ENCODE results near the gene SMIM38.
"Not testable (repeated sequence)": the region's sequence is repeated elsewhere in the genome, so short reads cannot be mapped to it uniquely, and the experiment has no call there.

SMIM38 gene

DNA sequence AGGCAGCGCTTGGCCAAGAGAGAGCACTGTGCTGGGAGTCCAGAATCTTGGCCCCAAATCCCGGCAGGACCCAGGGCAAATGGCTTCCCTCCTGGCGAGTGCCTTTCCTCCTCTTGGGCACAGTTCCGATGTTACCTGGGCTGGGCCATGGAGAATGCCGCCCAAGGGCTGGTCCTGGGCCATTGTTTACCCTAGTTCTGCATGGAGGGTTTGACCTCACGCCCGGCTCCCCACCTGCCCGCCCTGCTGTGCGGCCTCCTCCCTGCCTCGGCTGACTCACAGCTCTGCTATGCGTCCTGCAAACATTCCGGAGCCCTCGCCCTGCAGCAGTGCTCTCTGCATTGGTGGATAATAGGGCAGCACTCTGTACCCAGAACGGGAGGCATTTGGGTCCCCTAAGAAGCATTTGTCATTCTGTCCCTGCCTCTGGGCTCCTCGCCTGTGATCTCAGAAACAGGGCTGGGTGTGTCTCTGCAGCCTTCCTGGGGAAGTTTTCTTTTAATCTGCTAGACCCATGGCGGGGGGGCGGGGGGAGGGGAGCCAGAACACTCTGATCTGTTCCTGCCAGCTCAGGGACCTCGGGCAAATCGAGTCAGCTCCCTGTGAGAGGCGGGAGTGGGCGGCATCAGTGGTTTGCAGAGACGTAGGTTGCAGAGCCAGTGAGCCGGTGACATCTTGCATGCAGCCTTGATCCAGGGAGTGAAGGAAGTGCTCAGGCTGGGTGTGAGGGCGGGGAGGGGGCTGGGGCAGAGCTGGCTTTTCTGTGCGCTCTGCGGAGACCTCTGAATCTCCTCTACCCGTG lies 32.9 kb upstream of the SMIM38 start:
- DNase-seq, result no peak

DNA sequence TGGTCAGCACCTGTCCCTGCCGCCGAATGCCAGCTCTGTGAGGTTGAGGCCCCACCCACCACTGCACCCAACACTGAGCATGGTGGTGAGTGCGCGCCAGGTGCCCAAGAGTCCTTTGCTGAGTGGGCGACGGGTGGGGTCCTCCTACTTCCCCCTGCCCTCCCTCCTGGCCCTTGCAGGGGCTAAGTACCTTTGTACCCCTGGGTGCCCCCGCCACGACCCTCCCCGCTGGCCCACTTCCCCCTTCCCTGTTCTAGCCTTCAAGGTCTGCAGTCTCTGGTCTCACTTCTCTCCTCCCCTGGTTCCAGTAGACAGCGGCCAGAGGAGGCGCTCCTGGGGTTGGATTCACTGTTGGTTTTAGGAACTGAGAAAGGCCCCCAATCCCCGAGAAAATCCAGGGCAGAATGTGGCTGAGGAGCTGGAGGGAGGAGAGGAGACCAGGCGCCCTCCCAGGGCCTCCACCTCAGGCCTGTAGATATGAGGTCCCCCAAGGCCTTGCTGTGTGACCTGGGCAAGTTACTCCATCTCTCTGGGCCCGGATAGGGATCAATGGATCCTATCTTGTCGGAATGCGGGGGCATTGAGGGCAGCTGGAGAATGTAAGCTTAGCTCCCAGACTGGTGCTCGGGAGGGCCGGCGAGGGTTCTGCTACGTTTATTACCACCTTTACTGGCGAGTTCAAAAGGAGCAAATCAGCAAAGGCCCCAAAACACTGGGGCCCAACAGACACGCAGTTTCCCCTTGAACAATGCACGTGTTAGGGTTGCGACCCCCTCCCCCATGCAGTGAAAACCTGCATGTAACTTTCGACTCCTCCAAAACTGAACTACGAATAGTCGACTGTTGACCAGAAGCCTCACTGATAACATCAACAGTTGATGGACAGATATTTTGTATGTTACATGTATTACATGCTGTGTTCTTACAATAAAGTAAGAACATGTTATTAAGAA lies 31.9 kb upstream of the SMIM38 start:
- DNase-seq, result no peak

DNA sequence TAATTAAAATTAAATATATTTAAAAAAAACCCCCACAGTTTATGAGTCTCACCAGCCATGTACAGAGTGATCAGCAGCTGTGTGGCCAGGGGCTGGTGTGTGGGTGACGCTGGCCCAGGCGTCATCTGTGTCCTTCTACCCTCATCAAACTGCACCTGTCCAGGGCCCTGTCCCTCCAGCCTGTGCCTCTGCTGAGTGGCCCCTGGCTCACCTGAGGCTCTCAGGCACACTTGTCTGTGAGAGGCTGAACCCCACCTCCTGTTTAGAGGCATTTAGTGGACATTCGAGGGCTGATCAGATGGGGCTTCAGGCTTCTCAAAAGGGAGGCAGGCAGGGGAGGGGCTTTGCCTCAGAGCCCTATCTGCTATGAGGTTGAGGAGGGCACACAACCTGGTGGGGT lies 29.9 kb upstream of the SMIM38 start:
- no peak for DNase-seq

DNA sequence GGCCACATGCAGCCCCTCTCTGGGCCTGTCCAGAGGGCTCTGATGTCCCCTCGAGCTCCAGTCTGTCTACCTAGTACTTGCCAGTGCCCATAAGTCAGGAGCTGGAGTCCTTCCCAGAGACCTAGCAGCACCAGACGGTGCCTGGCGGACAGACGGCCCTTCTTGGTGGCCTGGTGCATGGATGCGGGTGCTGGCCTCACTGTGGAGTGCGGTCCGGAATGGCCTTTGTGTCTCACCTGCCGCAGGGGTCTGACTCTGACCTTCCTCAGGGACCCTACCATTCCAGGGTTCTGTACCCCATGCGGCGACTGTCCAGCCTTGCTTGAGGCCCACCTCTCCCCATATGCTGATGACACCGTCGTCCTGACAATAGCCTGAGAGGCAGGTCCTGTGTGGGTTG lies 29.4 kb upstream of the SMIM38 start:
- no peak for DNase-seq

DNA sequence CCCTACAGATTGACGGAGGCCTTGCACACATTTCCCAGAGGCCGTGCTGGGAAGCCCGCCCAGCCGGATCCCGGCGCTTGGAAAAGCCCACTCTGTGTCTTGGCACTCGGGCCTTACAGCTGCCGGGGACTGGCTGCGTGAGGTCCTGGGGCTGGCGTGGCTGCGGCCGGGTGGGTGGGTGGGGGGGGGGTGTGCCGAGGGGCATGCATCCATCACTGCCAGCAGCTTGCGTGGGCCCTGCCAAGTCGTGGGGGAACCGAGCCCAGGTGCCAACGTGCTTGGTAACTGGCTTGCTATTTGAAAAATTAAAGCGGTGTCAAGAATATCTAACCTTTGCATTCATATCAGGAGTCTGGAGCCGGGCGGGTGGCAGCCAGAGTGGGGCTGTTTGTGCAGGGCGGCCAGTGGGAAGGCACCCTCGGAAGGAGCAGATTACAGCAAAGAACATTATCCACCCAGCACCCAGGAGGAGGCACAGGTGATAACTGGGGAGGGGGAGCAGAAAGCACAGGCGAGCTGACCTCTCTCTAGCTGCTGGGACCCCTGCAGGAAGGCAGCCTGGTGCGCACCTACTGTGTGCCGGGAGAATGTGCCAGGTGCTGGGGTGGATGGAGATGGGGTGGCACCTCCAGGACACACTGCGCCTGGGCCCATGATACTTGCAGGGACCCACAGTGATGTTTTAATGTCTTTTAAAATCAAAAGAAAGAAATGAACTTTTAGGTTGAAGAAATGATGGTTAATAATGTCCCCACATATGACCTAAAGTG lies 28.5 kb upstream of the SMIM38 start:
- no peak for DNase-seq

DNA sequence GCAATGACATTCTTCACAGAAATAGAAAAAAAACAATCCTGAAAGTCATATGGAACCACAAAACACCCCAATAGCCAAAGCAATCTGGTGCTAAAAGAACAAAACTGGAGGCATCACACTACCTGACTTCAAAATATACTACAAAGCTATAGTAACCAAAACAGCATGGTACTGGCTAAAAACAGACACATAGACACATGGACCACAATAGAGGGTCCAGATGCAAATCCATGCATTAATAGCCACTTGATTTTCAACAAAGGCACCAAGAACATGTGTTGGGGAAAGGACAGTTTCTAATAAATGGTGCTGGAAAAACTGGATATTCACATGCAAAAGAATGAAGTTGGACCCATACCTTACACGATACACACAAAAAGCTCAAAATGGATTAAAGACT lies 27.9 kb upstream of the SMIM38 start:
- no peak for DNase-seq

DNA sequence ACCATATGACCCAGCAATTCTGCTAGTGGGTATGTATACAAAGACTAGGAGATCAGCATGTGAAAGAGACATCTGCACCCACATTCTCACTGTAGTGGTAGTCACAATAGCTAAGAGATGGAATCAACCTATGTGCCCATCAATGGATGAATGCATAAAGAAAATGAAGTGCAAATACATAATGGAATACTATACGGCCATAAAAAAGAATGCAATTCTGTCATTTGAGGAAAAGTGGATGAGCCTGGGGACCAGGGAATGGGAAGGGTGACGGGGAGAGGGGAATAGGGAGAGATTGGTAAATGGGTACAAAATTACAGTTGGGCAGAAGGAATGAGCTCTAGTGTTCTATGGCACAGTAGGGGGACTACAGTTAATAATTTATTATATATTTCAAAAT lies 26.7 kb upstream of the SMIM38 start:
- no peak for DNase-seq

DNA sequence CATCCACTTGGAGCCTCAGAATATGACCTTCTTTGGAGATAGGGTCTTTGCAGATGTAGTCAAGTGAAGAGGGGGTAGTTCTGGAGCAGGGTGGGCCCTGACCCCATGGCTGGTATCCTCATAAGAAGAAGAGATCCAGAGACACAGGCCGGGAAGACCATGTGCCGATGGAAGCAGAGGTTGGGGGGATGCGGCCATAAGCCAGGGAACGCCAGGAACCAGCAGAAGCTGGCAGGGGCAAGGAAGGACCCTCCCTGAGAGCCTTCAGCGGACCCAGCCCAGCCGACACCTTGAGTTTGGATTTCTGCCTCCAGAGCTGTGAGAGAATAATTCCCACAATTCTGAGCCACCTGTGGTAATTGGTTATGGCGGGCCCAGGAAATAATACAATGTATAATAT lies 26.1 kb upstream of the SMIM38 start:
- DNase-seq, result no peak

DNA sequence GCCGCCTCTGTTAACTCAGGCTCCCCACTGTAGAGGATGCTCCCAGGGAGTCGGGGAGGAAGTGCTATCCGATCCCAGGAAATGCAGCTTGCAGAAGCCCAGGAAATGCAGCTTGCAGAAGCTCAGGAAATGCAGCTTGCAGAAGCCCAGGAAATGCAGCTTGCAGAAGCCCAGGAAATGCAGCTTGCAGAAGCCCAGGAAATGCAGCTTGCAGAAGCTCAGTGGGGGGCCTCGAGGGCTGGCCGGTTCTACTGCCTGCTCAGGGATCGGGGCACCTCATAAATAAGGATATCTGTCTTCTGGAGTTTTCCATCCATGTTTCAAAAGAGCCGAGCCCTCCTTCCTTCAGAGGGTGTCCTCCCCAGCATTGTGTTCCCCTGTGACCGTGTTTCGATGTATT lies 25.1 kb upstream of the SMIM38 start:
- DNase-seq, result no peak

DNA sequence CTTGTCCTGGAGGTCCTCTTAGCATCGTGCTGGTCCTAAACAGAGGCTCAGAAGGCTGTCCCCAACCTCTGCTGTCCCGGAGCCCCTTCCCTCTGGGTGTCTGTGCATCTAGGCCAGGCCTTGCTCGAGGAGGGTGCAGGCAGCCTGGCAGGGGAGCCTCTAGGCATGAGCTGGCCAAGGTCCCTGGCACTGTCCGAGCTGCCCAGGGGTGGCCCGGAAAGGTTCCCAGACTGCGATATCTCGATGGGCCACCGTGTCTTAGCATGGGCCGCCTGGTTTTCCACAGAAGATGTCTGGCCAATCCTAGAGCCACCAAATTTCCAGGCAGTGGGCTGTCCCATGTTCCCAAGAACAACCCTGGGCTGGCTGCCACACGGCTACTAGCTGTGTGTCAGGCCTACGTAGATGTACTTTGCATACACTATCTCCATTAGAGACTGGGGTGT lies 24.6 kb upstream of the SMIM38 start:
- no peak for DNase-seq

DNA sequence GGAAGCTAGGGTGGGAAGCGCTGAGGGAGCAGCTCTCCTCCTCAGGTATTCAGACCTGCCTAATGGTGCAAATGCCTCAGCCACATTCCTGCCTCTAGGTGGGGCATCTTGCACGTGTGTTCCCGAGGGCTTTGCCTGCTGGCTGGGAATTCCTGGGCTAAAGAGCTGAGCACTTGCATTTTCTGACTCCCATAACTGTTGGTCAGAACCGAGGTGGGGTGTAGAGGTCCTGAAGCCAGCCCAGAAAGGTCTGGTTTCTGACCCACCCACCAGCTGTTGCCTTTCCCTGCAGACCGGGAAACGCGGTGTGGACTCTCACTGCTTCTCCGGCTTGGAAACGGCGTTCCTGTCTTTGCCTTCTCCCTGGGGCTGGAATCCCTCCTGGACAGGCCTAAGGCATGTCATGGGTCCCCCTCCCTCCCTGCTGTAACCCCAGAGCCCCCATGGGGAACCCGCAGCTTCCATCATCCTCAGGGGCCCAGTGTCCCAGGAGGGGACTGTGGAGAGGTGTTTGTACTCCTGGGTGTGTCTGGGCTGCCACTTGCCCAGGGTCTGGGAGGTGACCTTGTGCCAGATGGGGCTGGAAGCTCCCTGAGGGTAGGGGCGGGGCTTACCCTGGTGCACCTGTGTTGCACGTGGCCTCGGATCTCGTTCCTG lies 24.0 kb upstream of the SMIM38 start:
- peak; percentile 45 for DNase-seq

DNA sequence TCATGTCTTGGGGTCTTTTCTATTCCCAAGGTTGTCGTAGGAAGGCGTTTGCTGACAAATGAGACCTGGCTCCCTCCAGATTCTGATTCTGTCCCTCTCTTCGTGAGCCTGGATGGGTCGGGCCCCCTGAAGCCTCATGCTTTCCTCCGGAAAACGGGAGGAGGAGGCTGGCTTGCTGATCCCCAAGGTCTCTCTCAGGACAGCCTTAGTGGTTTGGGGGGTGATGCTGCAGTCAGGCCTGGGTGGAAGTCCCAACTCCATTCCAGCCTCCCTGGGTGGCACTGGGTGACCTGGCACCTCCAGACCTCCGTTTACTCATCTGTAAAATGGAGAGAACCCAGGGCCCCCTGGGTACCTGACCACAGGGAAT lies 23.4 kb upstream of the SMIM38 start:
- no peak for DNase-seq

DNA sequence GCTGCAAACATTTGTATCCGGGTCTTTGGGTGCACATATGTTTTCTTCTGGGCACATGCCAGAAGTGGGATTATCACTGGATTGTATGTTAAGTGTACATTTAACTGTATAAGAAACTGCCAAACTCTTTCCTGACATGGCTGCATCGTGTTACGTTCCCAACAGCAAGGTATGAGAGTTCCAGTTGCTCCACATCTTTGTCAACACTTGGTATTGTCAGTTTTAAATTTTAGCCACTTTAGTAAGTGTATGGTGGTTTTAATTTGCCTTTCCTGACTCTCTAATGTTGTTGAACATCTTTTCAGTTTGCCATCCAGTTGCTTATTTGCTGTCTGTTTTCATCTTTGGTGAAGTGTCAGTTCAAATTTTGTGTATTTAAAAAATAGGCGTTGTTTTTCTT lies 22.5 kb upstream of the SMIM38 start:
- DNase-seq, result no peak

DNA sequence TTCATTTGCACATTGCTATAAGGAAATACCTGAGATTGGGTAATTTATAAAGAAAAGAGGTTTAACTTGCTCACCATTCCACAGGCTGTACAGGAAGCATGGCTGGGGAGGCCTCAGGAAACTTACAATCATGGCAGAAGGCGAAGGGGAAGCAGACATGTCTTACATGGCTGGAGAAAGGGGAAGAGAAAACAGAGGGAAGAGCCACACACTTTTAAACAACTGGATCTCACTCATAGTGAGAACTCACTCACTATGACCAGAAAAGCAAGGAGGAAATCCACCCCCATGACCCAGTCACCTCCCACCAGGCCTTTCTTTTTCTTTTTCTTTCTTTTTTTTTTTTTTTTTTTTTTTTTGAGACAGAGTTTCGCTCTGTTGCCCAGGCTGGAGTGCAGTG lies 21.6 kb upstream of the SMIM38 start:
- DNase-seq, result not testable (repeated sequence)

DNA sequence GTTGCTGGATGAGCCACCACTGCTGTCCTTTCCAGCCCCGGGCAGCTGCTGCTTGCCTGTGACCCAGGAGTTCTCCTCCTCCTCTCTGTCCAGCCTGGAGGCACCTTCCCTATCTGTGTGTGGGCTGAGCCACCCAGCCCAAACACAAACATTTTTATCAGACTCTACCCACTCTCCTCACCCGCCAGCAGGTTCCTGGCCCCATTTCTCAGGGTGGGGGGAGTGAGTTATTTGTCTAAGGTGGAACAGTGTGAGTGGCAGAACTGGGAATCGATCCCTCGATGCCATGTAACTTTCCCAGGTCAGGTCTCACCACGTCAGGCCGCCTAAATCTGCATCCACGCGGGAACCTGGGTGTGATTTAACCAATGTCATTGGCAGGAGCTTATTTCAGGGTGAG lies 20.8 kb upstream of the SMIM38 start:
- no peak for DNase-seq

DNA sequence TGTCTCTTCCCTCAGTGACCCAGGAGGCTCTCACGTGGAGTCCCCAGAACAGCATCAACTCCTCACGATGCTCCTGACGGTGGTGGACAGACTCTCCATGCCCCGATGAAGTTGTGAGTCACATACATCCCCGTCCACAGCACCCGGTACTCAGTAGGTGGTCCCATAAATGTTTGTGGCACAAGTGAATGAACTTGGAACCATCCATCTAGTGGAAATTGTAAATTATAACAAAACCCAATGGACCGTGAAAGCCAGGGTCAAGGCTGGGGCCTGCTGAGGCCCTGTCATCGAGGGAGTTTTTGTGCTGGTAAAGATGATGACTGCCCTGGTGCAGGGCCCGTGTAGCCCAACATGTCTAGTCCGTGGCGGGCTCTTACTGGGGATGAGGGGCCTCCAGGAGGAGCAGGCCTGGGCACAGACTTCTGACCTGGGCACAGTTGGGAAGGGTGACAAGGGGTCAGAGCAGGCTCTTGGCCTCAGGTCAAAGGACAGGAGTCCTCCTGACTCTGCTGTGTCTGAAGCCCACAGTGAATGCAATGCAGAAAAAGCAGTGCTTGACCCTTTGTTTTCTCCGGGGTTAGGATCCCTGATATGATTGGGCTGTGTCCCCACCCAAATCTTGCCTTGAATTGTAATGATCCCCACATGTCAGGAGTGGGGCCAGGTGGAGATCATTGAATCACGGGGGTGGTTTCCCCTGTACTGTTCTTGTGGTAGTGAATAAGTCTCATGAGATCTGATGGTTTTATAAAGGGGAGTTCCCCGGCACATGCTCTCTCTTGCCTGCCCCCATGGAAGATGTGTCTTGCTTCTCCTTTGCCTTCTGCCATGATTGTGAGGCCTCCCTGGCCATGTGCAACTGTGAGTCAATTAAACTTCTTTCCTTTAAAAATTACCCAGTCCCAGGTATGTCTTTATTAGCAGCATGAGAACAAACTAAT lies 20.0 kb upstream of the SMIM38 start:
- DNase-seq, result no peak

DNA sequence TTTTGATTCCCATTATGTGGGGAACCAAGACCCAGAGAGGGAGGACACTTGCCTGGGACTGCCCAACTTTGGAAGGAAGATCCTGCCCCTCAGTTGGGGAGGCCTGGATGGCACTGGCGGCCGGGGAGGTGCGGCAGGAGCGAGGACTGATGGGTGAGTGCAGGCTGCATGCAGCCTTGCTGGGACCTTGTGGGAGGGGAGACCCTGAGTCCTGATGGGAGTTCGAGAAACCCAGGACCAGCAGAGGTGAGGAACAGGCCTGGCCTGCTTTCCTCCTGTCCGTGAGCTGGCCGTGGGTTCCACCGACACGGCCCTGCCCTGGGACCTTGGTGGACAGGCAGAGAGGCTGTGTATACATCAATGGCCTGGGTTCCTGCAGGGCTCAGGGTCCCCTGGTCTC lies 19.3 kb upstream of the SMIM38 start:
- DNase-seq, result no peak

DNA sequence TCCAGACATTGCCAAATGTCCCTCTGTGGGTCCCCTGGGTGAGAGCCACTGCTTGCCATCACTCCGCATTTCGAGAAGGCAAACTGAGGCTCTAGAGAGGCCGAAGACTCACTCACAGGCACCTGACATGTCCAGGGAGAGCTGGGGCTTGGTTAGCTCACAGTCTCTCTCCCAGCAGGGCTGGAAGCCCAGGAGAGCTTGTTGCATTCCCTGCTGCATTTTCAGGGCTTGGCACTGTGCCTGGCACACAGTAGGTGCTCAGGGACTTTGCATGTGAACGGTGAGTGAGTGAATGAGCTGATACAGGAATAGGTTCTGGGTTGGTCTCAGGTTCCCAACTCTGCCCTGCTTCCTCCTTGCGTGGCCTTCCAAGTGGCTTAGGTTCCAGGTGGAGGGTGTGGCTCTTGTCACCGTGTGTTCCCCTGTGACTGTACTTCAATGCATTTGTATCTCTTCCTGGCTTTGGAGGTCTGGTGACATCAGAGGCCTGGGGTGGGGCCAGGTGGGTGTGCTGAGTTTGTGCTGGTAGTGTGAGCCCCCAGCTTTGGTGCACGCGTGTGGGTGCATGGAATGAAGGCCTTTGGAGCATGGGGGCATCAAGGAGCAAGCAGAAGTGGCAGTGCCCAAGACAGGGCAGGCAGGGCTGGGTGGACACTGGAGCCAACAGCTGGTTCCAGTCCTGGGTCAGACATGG lies 18.4 kb upstream of the SMIM38 start:
- DNase-seq, result no peak

DNA sequence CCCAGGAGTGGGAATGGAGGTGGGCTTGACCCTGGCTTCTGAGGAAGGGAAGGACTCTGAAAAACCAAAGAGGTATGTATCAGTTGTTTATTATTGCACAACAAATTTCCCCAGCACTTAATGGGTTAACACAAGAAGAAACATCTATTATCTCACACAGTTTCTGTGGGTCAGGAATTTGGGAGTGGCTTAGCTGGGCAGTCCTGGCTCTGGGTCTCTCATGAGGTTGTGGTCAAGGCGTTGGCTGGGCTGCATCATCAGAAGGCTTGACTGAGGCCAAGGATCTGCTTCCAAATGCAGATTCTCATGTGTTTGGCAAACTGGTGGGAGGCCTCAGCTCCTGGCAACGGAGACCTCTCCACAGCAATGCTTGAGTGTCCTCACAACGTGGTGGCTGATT lies 17.5 kb upstream of the SMIM38 start:
- DNase-seq, result no peak

DNA sequence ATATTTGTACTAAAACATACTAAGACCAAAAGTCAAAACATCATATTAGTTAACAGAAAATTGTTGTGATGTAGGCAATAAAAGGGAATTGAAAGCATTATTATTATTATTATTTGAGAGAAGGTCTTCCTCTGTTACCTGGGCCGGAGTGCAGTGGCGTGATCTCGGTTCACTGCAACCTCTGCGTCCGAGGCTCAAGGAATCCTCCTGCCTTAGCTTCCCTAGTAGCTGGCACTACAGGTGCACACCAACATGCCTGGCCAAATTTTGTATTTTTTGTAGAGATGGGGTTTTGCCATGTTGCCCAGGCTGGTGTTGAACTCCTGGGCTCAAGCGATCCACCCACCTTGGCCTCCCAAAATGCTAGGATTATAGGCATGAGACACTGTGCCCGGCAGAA lies 15.6 kb upstream of the SMIM38 start:
- DNase-seq, result not testable (repeated sequence)

DNA sequence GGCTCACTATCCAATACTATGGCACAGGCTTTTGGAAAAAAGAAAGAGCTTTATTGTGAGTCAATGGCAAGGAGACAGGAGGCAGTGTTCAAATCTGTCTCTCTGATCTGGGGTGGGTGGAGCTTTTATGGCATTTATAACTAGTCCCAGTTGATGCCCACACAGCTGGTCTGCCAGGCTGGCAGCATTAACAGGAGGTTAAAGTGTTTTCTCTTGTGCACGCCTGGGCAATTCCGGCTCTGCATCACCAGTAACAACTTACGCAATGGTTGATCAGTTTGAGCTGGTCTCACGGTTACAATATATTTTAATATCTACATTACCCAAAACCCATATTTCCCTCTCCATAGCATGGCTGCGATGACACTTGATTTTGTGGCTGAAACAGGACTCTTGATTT lies 15.1 kb upstream of the SMIM38 start:
- DNase-seq, result no peak

Data from NCI-H2029 (cell line).